GM10266 (cell line): ENCODE results near the gene C3orf52.

Experiments
- DNase-seq: peaks from one replicate; pipeline ENCODE4 v3.0.0; 2012; ENCODE audit errors: extremely low spot score
- CTCF ChIP-seq: IDR thresholded peaks from 2 replicates; pipeline ENCODE4 v1.5.1; 2012; ENCODE audit warnings: mild to moderate bottlenecking, low read depth; ENCODE audit not compliant: control insufficient read depth, insufficient read depth; ENCODE audit errors: missing control alignments

Gene C3orf52

DNA sequence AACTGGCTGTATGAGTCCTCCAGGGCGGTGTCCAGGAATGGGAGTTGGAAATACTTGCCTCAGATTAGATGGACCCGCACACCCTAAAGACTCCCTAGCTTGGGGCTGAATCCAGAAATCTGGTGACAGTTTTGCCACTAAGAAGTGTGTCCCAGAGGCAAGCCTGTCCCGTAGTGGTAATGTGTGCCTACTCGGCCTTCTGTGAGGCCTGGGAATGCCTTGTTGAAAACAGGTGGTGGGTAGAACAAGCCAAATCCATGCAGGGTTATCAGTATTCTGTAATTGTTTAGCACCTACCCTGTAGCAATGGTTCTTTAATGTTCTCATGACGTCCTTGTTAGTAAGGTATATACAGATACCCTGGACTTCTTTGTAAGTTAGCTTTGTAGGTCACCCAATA, 1.6 kb downstream of the C3orf52 start:
- no peak for DNase-seq
- TF ChIP-seq CTCF, result no peak

- no peak for DNase-seq
- no peak for TF ChIP-seq CTCF
Observed at GRCh38 chr3:112088944-112089343, 2.8 kb downstream of the C3orf52 start.

GRCh38 chr3:112089956-112090886, 4.0 kb downstream of the C3orf52 start:
- no peak for DNase-seq
- no peak for TF ChIP-seq CTCF

DNA sequence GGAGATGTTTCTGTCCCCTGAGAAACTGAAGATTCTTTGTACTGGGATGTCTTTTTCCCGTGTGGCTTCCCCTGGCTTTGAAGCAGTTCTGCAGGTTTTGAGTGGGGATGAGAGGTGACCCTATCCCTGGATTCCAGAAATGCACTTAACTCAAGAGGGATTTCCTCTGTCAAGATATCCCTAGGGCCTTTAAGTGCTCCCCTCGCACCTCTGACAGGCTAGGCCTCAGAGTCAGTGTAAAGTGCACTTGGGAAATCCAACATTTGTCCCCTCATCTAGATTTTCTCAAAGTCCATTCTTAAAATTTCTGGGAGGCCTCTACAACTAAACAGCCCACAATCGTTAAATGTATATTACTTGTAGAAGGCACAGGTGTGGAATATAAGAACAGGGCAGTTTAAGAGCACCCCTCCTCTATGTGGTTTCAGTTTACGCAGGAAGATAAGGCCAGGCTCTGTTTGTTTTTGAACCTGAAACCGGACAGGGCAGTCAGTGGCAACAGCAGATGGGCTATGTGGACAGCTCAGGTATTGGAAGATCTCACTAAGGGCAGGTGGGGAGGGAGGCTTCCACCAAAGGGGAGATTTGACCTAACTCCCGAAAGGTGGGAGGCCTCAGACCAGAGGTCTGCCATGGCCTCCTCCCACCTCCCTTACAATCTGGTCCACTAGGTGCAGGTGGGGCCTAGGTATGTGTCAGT, 4.8 kb downstream of the C3orf52 start:
- TF ChIP-seq CTCF, result no peak
- no peak for DNase-seq

- DNase-seq, result no peak
- no peak for TF ChIP-seq CTCF
Observed at GRCh38 chr3:112092496-112093179, 6.4 kb downstream of the C3orf52 start.

- TF ChIP-seq CTCF, result no peak
- no peak for DNase-seq
Observed at GRCh38 chr3:112093180-112093522, 7.0 kb downstream of the C3orf52 start.
